ENCODE measurements around the gene CETP.

Gene CETP

GRCh38 chr16:56974549-56975300 is 13.0 kb downstream of the CETP start:
- no peak for DNase-seq (ENCODE audit: low spot score)
- no peak for TF ChIP-seq CTCF (IDR thresholded peaks at IDR 0.05; ENCODE audit: extremely low read depth, insufficient read depth, missing control alignments)
- in situ Hi-C loops (cut with MboI; ENCODE audit: low pct_unique_long_range_greater_than_20kb, low sequenced_read_pairs, unreplicated experiment) = no loop called here

DNA sequence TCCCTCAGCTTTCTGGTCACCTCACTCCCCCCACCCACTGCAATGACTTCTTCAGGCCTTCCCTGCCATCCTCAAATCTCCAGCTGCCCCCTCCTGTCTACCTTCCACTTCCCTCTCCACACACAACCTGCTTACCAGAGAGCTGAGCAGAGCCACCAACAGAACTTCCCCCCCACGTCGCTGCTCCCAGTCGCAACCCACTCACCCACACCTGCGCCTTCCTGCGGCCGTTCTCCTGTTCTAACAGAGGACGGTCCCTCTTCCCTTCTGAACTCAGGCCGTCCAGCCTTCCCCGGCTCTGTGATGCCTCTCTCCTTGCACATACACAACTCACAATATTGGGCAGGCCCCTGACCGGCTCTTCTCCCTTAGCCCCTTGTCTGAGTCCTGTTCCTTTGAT is 14.0 kb downstream of the CETP start:
- no peak for DNase-seq (ENCODE audit: low spot score)
- no peak for TF ChIP-seq CTCF (IDR thresholded peaks at IDR 0.05; ENCODE audit: extremely low read depth, insufficient read depth, missing control alignments)
- in situ Hi-C loops (cut with MboI; ENCODE audit: low pct_unique_long_range_greater_than_20kb, low sequenced_read_pairs, unreplicated experiment) = no loop called here

DNA sequence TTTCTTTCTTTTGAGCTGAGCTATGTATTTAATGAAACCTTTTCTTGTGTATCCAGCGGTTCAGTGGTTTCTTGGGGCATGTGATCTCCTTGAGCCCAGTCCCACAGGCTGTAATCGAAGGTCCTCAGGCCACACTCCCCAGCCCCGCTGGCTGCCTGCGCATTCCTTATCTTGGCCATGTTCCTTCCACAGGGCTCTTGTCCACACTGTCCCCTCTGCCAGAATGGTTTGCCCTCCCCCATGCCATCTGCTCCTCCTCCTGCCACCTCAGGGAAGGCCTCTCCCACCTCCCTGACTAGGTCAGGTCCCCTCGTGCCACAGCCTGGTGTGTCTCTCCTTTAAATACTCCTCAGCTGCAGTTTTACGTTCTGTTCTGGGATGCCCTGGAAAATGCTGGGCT is 15.5 kb downstream of the CETP start:
- in situ Hi-C loops (cut with MboI; ENCODE audit: low pct_unique_long_range_greater_than_20kb, low sequenced_read_pairs, unreplicated experiment) = no loop called here
- no peak for TF ChIP-seq CTCF (IDR thresholded peaks at IDR 0.05; ENCODE audit: extremely low read depth, insufficient read depth, missing control alignments)
- no peak for DNase-seq (ENCODE audit: low spot score)

- no peak for TF ChIP-seq CTCF (IDR thresholded peaks at IDR 0.05; ENCODE audit: extremely low read depth, insufficient read depth, missing control alignments)
- no peak for DNase-seq (ENCODE audit: low spot score)
- in situ Hi-C loops (cut with MboI; ENCODE audit: low pct_unique_long_range_greater_than_20kb, low sequenced_read_pairs, unreplicated experiment) = no loop called here
Measured at GRCh38 chr16:56977823-56978430, 16.2 kb downstream of the CETP start.

GRCh38 chr16:56980201-56980535 is 18.4 kb downstream of the CETP start:
- in situ Hi-C loops (cut with MboI; ENCODE audit: low pct_unique_long_range_greater_than_20kb, low sequenced_read_pairs, unreplicated experiment) = no loop called here
- TF ChIP-seq CTCF (IDR thresholded peaks at IDR 0.05; ENCODE audit: extremely low read depth, insufficient read depth, missing control alignments) = no peak
- DNase-seq (ENCODE audit: low spot score) = no peak

GRCh38 chr16:56980792-56981724 is 19.3 kb downstream of the CETP start:
- TF ChIP-seq CTCF (IDR thresholded peaks at IDR 0.05; ENCODE audit: extremely low read depth, insufficient read depth, missing control alignments) = no peak
- in situ Hi-C loops (cut with MboI; ENCODE audit: low pct_unique_long_range_greater_than_20kb, low sequenced_read_pairs, unreplicated experiment) = no loop called here

More at GRCh38 chr16:56980792-56981724, 19.3 kb downstream of the CETP start:
- no peak for DNase-seq (ENCODE audit: low spot score)

All from GM13977 (cell line).